Adrenal gland (tissue), 5 donors: ENCODE data around the gene C13orf46.

ENCODE experiments used
- CTCF ChIP-seq, 6 experiments: fragments of 450-650 bp in 4 of 6; fragments of 200-600 bp in 2 of 6; sonication (generic) in 1 of 6; IDR thresholded peaks; 1 replicate in 5 of 6; 2 replicates in 1 of 6; pipeline versions ENCODE4 v1.5.1 to v1.8.0; 2016 to 2021; ENCODE audit warnings: antibody characterized with exemption in 6 of 6, mild to moderate bottlenecking in 2 of 6, moderate library complexity in 1 of 6
- POLR2A ChIP-seq, 2 donors: fragments of 450-650 bp; IDR thresholded peaks; one replicate each; pipeline ENCODE4 v1.6.1; 2017; ENCODE audit warnings: antibody characterized with exemption in 2 of 2, mild to moderate bottlenecking in 2 of 2, moderate library complexity in 1 of 2
- donor health status: DM: no; HTN: no; CAD: no.

DNA sequence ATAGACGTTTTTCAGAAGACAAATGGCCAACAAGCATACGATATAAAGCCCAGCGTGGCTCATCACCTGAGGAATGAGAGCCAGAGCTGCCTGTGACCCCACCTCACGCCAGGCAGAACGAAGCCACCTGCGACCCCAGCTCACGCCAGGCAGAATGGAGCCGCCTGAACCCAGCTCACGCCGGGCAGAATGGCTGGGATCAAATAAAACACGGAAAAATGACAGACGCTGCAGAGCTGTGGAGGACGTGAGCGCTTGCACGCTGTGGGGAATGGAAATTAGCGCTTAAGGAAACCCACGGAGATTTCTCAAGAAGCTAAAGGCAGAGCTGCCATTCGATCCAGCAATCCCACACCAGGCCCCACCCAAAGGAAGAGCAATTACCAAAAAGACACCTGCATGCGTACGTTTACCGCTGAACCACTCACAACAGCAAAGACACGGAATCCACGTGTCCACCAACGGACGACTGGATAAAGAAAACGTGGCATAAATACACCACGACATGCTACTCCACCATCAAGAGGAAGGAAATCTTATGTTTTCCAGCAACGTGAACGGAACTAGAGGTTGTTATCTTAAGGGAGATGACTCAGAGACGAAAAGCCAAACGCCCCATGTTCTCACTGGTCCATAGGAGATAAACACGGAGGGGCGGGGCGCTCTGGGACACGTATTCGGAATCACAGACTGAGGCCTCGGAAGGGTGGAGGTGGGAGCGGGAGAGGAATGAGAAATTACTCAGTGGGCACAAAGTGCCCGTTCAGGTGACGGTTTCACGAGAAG, 30.7 kb upstream of the C13orf46 start:
- TF ChIP-seq CTCF (IDR thresholded peaks at IDR 0.05) (no peak), POLR2A (IDR thresholded peaks at IDR 0.05) (no peak)
